ENCODE results near the gene CISH. TPM values are rescaled to one million over a fixed set of nuclear protein-coding genes. Genes with fewer than 3 reads are reported as not detected.

The CISH gene
- total RNA-seq, 1 experiment from 2014 or later: 2.3 TPM

- TF ChIP-seq EZH2phosphoT487 (IDR thresholded peaks at IDR 0.05; ENCODE audit: borderline replicate concordance, low read length) (no peak), CTCF (conservative IDR thresholded peaks at IDR 0.05; ENCODE audit: low read depth, low read length) (no peak)
- Histone ChIP-seq H3K9me3 (ENCODE audit: low read length) (no peaks in the 10 kb centered on the region), H3K36me3 (ENCODE audit: low read depth, low read length) (no peaks in the 10 kb centered on the region), H2AFZ (ENCODE audit: low read length) (no peak overlapping the region), H3K9me2 (replicated peaks; ENCODE audit: low read length) (no peaks in the 10 kb centered on the region), H3K4me3 (ENCODE audit: low read length) (no peak overlapping the region), H3K4me2 (ENCODE audit: low read length) (no peak overlapping the region), H3F3A (ENCODE audit: low read length, unreplicated experiment) (no peaks in the 10 kb centered on the region), H3K4me1 (ENCODE audit: insufficient read depth, low read length) (no peaks in the 10 kb centered on the region), H3K27me3 (ENCODE audit: low read length) (no peaks in the 10 kb centered on the region), H4K20me1 (ENCODE audit: low read length) (no peaks in the 10 kb centered on the region), H3K79me2 (ENCODE audit: low read length) (no peaks in the 10 kb centered on the region), H3K9ac (ENCODE audit: low read length) (no peak overlapping the region), H3K27ac (ENCODE audit: low read length) (no peak overlapping the region)
- no TSS peak for BruUV-seq (replicated peaks)
- ATAC-seq (no peak), DNase-seq (no peak)
- ChIA-PET CTCF (no interaction called here), POLR2A (ENCODE audit: unreplicated experiment) (no interaction called here)
- intact Hi-C loops (cut with micrococcal nuclease): no loop called here
Measured at GRCh38 chr3:50657407-50657806, 45.8 kb upstream of the CISH start.

- no peaks in the 10 kb centered on the region for H3K9me2 ChIP-seq (replicated peaks; ENCODE audit: low read length)
- H3K9me3 ChIP-seq (ENCODE audit: low read length): no peaks in the 10 kb centered on the region
- H3K79me2 ChIP-seq (ENCODE audit: low read length): no peaks in the 10 kb centered on the region
- H3K36me3 ChIP-seq (ENCODE audit: low read depth, low read length): no peaks in the 10 kb centered on the region
- H4K20me1 ChIP-seq (ENCODE audit: low read length): no peaks in the 10 kb centered on the region
- no peaks in the 10 kb centered on the region for H3F3A ChIP-seq (ENCODE audit: low read length, unreplicated experiment)
- H3K27me3 ChIP-seq (ENCODE audit: low read length): no peaks in the 10 kb centered on the region
- CTCF ChIA-PET: interaction anchor here (0.8 kb wide), 1 partner anchor 30 kb away, joined by 3 read pairs; no protein-coding TSS in a partner anchor
- no peak overlapping the region for H3K27ac ChIP-seq (ENCODE audit: low read length)
- POLR2A ChIA-PET (ENCODE audit: unreplicated experiment): no interaction called here
- no peak overlapping the region for H3K9ac ChIP-seq (ENCODE audit: low read length)
- H3K4me1 ChIP-seq (ENCODE audit: insufficient read depth, low read length): no peaks in the 10 kb centered on the region
- no peak for ATAC-seq
- no TSS peak for BruUV-seq (replicated peaks)
- H2AFZ ChIP-seq (ENCODE audit: low read length): no peak overlapping the region
- no peak overlapping the region for H3K4me3 ChIP-seq (ENCODE audit: low read length)
- DNase-seq: no peak
- no peak for TF ChIP-seq EZH2 (IDR thresholded peaks at IDR 0.05; ENCODE audit: low read length, unreplicated experiment)
- TF ChIP-seq EZH2phosphoT487 (IDR thresholded peaks at IDR 0.05; ENCODE audit: borderline replicate concordance, low read length): no peak
- TF ChIP-seq CTCF (conservative IDR thresholded peaks at IDR 0.05; ENCODE audit: low read depth, low read length): no peak
- intact Hi-C loops (cut with micrococcal nuclease): no loop called here
- H3K4me2 ChIP-seq (ENCODE audit: low read length): no peak overlapping the region
Measured at GRCh38 chr3:50656417-50657195, 45.0 kb upstream of the CISH start.

Measured in PC-3 (cell line).